Spleen (tissue), 7 donors: ENCODE data around the gene TOM1L2.

Source experiments
- CTCF ChIP-seq, 11 experiments: fragments of 200-600 bp in 7 of 11; fragments of 450-650 bp in 4 of 11; sonication (generic) in 4 of 11; IDR thresholded peaks in 8 of 11; conservative IDR thresholded peaks in 3 of 11; 1 replicate in 7 of 11; 2 replicates in 4 of 11; pipeline versions ENCODE4 v1.4.0 to v1.8.0; 2016 to 2021; ENCODE audit warnings: antibody characterized with exemption in 11 of 11, inconsistent platforms in 4 of 11, mild to moderate bottlenecking in 1 of 11
- POLR2AphosphoS5 ChIP-seq, 3 donors: sonication (generic); formaldehyde crosslinking; IDR thresholded peaks; one replicate each; pipeline ENCODE4 v1.5.1; 2017; ENCODE audit warnings: antibody characterized with exemption in 3 of 3
- donor health status: DM: no; HTN: no; CAD: no; lungs with moderate emphysema.
- donor health status: DM: no; HTN: no; CAD: no.
- donor health status: DM: no; HTN: no; CAD: no.

- TF ChIP-seq CTCF (IDR thresholded peaks at IDR 0.05 in 8 of 11, conservative IDR thresholded peaks at IDR 0.05 in 3 of 11): no peak
- TF ChIP-seq POLR2AphosphoS5 (IDR thresholded peaks at IDR 0.05): no peak
These were observed 74.8 kb downstream of the TOM1L2 start for GRCh38 chr17:17897442-17897841.
